ENCODE data around the gene CAPN12.
"Not testable (repeated sequence)": the region's sequence is repeated elsewhere in the genome, so short reads cannot be mapped to it uniquely, and the experiment has no call there.

CAPN12 gene

DNA sequence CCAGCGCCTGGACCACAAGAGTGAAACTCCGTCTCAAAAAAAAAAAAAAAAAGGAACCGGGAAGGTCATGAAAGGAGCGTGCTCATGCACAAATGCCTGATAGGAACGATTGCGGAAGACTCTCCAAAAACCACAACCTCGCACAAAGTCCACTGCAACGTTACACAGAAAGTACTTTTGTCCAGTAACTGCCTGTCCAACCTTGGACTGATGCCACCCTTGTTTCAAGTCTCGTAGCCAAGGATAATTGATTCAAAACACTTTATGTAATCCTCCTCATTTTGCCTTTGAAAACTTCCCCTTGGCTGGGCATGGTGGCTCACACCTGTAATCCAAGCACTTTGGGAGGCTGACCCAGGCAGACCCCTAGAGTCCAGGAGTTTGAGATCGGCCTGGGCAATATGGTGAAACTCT lies 15.3 kb upstream of the CAPN12 start:
- Histone ChIP-seq H3K4me1 (ENCODE audit: low read length) (no peaks in the 10 kb centered on the region), H3K4me3 (ENCODE audit: low read length) (no peak overlapping the region), H3K9ac (ENCODE audit: low read length) (no peak overlapping the region), H3K27ac (ENCODE audit: low read length) (no peak overlapping the region), H3K27me3 (ENCODE audit: low read depth, low read length) (no peaks in the 10 kb centered on the region), H3K36me3 (replicated peaks; ENCODE audit: low read depth, low read length) (no peaks in the 10 kb centered on the region), H3K4me2 (ENCODE audit: low read length) (peak overlapping the region; percentile 4; the same call in 1 of the 2 replicates), H2AFZ (ENCODE audit: low read depth, low read length) (no peak overlapping the region), H3K9me3 (ENCODE audit: insufficient read depth, low read length) (no peaks in the 10 kb centered on the region), H4K20me1 (ENCODE audit: insufficient read depth, low read length) (no peaks in the 10 kb centered on the region), H3K79me2 (ENCODE audit: low read length) (no peaks in the 10 kb centered on the region)
- no peak for TF ChIP-seq EZH2phosphoT487 (IDR thresholded peaks at IDR 0.05; ENCODE audit: low read depth)
- TF ChIP-seq, protein P1, sequence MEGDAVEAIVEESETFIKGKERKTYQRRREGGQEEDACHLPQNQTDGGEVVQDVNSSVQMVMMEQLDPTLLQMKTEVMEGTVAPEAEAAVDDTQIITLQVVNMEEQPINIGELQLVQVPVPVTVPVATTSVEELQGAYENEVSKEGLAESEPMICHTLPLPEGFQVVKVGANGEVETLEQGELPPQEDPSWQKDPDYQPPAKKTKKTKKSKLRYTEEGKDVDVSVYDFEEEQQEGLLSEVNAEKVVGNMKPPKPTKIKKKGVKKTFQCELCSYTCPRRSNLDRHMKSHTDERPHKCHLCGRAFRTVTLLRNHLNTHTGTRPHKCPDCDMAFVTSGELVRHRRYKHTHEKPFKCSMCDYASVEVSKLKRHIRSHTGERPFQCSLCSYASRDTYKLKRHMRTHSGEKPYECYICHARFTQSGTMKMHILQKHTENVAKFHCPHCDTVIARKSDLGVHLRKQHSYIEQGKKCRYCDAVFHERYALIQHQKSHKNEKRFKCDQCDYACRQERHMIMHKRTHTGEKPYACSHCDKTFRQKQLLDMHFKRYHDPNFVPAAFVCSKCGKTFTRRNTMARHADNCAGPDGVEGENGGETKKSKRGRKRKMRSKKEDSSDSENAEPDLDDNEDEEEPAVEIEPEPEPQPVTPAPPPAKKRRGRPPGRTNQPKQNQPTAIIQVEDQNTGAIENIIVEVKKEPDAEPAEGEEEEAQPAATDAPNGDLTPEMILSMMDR (IDR thresholded peaks at IDR 0.05; ENCODE audit: low read depth, low read length): no peak

DNA sequence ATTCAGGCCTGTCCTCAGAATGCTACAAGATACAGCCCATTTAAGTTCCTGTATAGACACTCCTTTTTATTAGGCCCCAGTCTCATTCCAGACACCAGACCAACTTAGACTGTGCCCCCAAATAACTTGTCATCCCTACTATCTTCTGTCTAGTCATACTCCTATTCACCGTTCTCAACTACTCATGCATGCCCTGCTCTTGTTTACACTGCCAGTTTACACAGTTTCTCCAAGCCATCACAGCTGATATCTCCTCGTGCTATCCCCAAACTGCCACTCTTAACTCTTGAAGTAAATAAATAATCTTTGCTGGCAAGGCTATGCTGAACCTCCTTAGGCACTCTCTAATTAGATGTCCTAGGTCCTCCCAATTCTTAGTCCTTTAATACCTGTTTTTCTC lies 9.9 kb upstream of the CAPN12 start:
- not testable (repeated sequence) for H3K9me3 ChIP-seq (ENCODE audit: insufficient read depth, low read length); H3K9ac ChIP-seq (ENCODE audit: low read length); H3K27ac ChIP-seq (ENCODE audit: low read length); H3K4me2 ChIP-seq (ENCODE audit: low read length); H3K4me1 ChIP-seq (ENCODE audit: low read length); H3K36me3 ChIP-seq (replicated peaks; ENCODE audit: low read depth, low read length); H2AFZ ChIP-seq (ENCODE audit: low read depth, low read length); H3K27me3 ChIP-seq (ENCODE audit: low read depth, low read length); H3K79me2 ChIP-seq (ENCODE audit: low read length); H3K4me3 ChIP-seq (ENCODE audit: low read length); H4K20me1 ChIP-seq (ENCODE audit: insufficient read depth, low read length)

DNA sequence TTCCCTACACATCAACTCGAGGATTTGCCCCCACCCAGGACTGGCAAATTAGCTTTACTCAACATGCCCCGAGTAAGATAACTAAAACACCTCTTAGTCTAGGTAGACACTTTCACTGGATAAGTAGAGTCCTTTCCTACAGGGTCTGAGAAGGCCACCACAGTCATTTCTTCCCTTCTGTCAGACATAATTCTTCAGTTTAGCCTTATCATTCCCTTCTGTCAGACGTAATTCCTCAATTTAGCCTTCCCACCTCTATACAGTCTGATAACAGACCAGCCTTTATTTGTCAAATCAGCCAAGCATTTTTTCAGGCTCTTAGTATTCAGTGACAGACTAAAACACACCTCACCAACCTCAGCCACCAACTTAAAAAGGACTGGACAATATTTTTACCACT lies 9.5 kb upstream of the CAPN12 start:
- H3K4me3 ChIP-seq (ENCODE audit: low read length); H3K9ac ChIP-seq (ENCODE audit: low read length); H2AFZ ChIP-seq (ENCODE audit: low read depth, low read length); H3K4me1 ChIP-seq (ENCODE audit: low read length); H4K20me1 ChIP-seq (ENCODE audit: insufficient read depth, low read length); H3K9me3 ChIP-seq (ENCODE audit: insufficient read depth, low read length); H3K27ac ChIP-seq (ENCODE audit: low read length); H3K79me2 ChIP-seq (ENCODE audit: low read length); H3K27me3 ChIP-seq (ENCODE audit: low read depth, low read length); H3K36me3 ChIP-seq (replicated peaks; ENCODE audit: low read depth, low read length); H3K4me2 ChIP-seq (ENCODE audit: low read length): not testable (repeated sequence)

DNA sequence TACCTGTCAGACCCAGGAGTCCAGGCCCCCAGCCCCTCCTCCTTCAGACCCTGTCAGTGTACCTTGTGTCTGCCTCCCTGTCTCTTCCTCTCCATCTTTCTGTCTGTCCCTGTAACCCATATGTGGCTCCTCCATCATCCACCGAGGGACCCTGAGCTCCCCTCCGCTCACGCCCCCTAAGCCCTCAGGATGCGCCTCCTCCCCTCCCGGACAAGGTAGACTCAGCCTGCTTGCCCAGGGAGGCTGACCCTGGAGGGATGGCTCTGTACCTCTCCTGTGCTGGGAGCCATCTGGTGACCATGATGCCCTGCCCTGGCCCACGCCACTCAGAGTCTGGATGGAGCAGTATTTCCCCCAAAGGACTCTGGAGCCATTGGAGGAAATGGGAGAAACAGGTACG lies 1.0 kb upstream of the CAPN12 start:
- Histone ChIP-seq H3K27ac (ENCODE audit: low read length) (no peak overlapping the region), H3K4me1 (ENCODE audit: low read length) (no peaks in the 10 kb centered on the region), H3K4me2 (ENCODE audit: low read length) (no peak overlapping the region), H3K27me3 (ENCODE audit: low read depth, low read length) (peaks cover 5% of the 10 kb centered on the region), H3K9me3 (ENCODE audit: insufficient read depth, low read length) (no peaks in the 10 kb centered on the region), H3K4me3 (ENCODE audit: low read length) (no peak overlapping the region), H3K36me3 (replicated peaks; ENCODE audit: low read depth, low read length) (no peaks in the 10 kb centered on the region), H3K9ac (ENCODE audit: low read length) (no peak overlapping the region), H4K20me1 (ENCODE audit: insufficient read depth, low read length) (no peaks in the 10 kb centered on the region), H3K79me2 (ENCODE audit: low read length) (no peaks in the 10 kb centered on the region), H2AFZ (ENCODE audit: low read depth, low read length) (no peak overlapping the region)
- no peak for TF ChIP-seq EZH2phosphoT487 (IDR thresholded peaks at IDR 0.05; ENCODE audit: low read depth)

DNA sequence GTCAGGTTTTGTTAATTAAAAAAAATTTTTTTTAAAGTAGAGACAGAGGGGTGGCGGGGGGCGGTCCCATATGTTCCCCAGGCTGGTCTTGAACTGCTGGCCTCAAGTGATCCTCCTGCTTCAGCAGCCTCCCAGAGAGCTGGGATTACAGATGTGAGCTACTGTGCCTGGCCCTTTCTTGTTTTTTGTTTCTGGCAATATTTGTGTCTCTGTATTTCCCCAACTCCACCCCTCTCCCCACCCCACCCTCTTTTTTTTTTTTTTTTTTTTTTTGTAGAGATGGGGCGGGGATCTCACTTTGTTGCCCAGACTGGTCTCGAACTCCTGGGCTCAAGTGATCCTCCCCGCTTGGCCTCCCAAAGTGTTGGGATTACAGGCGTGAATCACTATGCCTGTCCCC lies 600 bp upstream of the CAPN12 start:
- Histone ChIP-seq H3K79me2 (ENCODE audit: low read length) (no peaks in the 10 kb centered on the region), H3K36me3 (replicated peaks; ENCODE audit: low read depth, low read length) (no peaks in the 10 kb centered on the region), H3K4me3 (ENCODE audit: low read length) (no peak overlapping the region), H3K27me3 (ENCODE audit: low read depth, low read length) (peaks cover under 1% of the 10 kb centered on the region; the same call in 1 of the 2 replicates), H4K20me1 (ENCODE audit: insufficient read depth, low read length) (no peaks in the 10 kb centered on the region), H3K4me2 (ENCODE audit: low read length) (no peak overlapping the region), H3K27ac (ENCODE audit: low read length) (no peak overlapping the region), H3K9me3 (ENCODE audit: insufficient read depth, low read length) (no peaks in the 10 kb centered on the region), H3K4me1 (ENCODE audit: low read length) (no peaks in the 10 kb centered on the region), H3K9ac (ENCODE audit: low read length) (no peak overlapping the region), H2AFZ (ENCODE audit: low read depth, low read length) (no peak overlapping the region)
- TF ChIP-seq, protein P1 (IDR thresholded peaks at IDR 0.05; ENCODE audit: low read depth, low read length): no peak
- no peak for TF ChIP-seq EZH2phosphoT487 (IDR thresholded peaks at IDR 0.05; ENCODE audit: low read depth)
